GM21367 (cell line): ENCODE data around the gene ELF4.

ENCODE experiments used
- ATAC-seq: cut with Tn5 transposase; IDR thresholded peaks from one replicate; pipeline ENCODE4 v1.9.1; 2021; ENCODE audit not compliant: unreplicated experiment

Gene ELF4

DNA sequence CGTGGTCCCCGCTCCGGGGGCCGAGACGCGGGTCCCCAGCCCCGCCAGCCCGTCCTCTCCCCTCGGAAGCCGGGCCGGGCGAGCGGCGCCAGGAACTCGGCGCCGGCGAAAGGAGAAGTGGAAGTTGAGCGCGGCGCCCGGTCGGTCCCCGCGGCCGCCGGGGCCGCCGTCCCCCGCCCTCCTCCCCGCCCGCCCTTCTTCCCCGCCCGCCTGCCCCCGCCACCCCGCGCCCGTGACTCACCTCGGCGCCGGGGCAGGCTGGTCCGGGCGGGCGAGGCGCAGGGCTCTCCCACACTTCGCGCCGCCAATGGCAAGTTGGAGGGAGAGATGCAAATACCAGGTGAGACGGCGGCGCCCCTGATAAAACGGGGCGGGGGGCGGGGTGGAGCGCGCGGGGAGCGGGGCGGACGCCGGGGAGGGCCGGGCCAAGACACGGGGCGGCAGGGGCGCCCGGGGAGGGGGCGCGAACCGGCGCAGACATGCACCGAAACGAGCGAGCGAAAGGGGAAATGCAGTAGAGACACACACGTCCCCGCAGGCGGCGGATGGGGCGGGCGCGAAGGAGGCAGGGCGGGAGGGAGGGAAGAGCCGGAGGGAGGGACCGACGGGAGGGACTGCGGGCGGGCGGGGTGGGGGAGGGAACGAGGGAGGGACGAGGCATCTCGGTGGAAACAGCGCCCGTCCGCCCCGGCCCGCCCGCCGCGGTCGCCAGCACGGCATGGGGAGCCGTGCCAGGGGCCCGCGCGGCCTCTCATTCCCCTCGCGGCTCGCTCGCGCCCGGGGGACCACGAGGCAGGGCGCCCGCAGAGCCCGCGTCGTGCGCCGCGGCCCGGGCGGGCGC is at the start of gene ELF4:
Gene ELF4, minus strand, starts transcription at position 119 of the 841 bp plus-strand sequence. CDS start 29,167 bp downstream, outside the sequence.
- no peak for ATAC-seq

- no peak for ATAC-seq
Observed at GRCh38 chrX:130159776-130160175, 49.5 kb upstream of the ELF4 start.

- ATAC-seq, result no peak
Observed at GRCh38 chrX:130158311-130158710, 48.0 kb upstream of the ELF4 start.

GRCh38 chrX:130155564-130155963 is 45.3 kb upstream of the ELF4 start:
- no peak for ATAC-seq

DNA sequence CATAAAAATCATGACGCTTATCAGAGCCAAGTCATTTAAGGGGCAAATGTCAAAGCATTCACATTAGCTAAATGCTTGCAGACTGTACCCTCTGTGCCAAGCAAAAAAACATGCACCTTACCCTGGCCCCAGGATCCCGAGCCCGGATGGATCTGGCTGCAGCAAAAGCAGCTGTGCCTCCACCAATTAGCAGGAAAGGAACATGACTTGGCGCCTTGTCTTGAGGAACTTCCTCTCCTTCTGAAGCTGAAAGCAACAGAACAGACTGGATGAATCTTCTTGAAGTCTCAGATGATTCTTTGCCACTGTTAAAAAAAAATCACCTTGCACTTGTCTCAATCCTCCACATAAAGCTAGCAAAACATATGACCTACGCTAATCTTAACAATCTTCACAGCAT is 37.3 kb upstream of the ELF4 start:
- ATAC-seq, result no peak

GRCh38 chrX:130145123-130145522 is 34.8 kb upstream of the ELF4 start:
- ATAC-seq, result no peak

DNA sequence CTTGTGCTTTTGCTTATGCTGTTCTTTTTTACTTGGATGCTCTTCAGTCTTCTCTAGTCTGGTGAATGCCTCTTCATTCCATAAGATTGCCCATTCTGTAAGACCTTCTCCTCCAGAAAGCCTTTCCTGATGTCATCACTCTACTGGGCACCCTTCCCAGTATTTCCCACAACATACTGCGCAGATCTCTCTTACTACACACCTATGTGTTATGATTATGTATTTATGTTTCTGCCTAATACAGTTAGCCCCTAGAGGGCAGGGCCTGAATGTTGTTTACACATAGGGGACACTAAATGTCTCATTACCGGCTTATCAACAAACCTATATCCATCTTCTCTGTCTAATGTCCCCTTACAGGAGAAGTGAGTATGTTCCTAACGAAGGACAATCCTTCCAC is 34.2 kb upstream of the ELF4 start:
- ATAC-seq, result no peak

DNA sequence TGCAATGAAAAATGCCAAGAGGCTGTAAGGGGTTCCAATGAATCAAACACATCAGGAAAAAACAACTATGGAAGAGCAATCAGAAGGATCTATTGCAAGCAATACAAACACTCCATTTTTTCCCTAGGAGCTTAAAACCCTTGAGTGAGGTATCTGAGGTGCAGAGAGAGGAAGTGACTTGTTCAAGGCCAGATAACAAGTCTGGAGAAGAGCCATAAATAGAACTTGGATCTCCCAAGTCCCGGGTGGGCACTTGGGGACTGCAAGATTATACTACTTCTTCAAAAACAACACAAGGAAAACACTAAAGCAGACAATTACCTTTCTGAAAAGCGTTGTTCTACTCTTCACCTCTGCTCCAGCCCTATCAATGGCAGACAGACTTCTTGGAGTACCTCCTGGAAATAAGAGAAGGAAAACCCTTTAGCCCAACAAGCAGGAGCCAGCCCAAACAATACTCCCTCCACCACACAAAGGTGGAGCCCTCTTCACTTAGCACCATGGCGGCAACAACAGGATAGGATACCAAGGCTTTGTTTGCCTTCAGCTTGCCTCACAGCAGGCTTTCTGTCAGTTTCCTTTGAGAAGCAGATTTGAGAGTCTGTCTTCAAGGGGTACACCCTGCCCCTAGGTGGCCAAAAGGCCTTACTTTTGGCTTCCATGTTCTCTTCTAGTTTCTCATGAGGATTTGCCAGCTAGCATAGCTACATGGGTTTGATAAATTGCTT is 29.3 kb upstream of the ELF4 start:
- no peak for ATAC-seq

GRCh38 chrX:130136961-130137360 is 26.7 kb upstream of the ELF4 start:
- no peak for ATAC-seq

- no peak for ATAC-seq
Observed at GRCh38 chrX:130136496-130136895, 26.2 kb upstream of the ELF4 start.

GRCh38 chrX:130130990-130131389 is 20.7 kb upstream of the ELF4 start:
- no peak for ATAC-seq

DNA sequence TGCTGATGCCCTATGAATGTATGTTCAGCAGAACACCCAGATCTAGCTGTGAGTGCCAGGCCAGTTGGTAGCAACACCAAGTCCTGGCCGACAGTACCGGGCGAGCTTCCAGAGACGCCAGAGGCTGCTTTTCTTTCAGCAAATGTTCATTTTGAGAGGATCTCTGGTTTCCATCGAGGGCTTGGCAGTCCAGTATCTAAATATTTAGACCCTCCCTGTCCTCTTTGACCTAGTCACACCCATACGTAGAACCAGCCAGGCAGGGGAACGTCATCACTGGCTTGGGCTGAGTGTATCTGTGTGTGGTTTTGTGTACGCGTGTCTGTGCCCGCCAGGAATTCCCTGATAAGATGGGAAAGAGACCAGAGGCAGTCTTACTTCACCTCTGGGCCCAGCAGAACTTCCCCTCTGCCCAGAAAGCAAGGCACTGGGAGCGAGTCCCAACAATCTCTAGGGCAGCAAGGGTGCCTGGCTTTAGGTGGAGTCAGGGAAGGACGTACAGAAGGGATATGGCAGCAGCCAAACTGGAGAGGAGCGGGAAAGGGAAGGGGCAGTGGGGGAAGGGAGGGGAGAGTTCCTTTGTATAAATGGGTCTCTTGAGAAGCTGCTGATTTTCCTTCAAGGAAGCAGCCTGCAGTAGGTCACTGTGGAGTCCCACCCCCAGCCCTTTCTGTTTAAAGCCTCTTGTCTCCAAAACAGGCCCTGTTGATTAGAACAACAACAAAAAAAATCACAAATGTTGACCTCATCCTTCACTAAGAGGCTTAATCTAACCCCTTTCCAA is 15.0 kb upstream of the ELF4 start:
- ATAC-seq, result no peak

- no peak for ATAC-seq
Observed at GRCh38 chrX:130124577-130124976, 14.3 kb upstream of the ELF4 start.

DNA sequence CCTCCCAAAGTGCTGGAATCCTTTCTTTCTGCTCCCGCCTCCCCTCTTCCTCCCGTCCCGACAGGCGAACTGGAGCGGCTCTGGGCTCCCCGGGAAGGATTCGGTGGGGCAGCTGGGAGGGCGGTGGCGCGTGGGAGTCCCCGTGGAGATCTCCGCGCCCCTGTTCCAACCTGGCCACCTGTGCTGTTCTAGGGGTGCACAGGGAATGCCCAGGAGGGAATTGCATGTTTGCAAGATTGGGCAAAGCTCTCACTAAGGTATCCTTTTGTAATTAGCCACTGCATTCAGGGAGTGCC is 11.2 kb upstream of the ELF4 start:
- ATAC-seq, result no peak

- ATAC-seq, result peak; percentile 52
Observed at GRCh38 chrX:130120746-130121504, 10.6 kb upstream of the ELF4 start.

- ATAC-seq, result peak; percentile 33
Observed at GRCh38 chrX:130120321-130120731, 10.0 kb upstream of the ELF4 start.

GRCh38 chrX:130119312-130119898 is 9.1 kb upstream of the ELF4 start:
- ATAC-seq, result no peak

- ATAC-seq, result no peak
Observed at GRCh38 chrX:130118441-130119311, 8.4 kb upstream of the ELF4 start.

- ATAC-seq, result no peak
Observed at GRCh38 chrX:130117166-130117565, 6.9 kb upstream of the ELF4 start.
